Lower leg skin (tissue), 4 donors: ENCODE results near the gene NT5M. TPM values are rescaled to one million over a fixed set of nuclear protein-coding genes. Genes with fewer than 3 reads are reported as not detected.
"Not testable (repeated sequence)": the region's sequence is repeated elsewhere in the genome, so short reads cannot be mapped to it uniquely, and the experiment has no call there.

ENCODE experiments used
- DNase-seq, 2 donors: peaks; one replicate each; pipeline ENCODE4 v3.0.0-alpha.2; 2019; ENCODE audit warnings: low spot score in 2 of 2
- H3K4me3 ChIP-seq: fragments of 200-600 bp; sonication (generic); 2 replicates; pipeline ENCODE4 v1.5.1; 2017; ENCODE audit warnings: mild to moderate bottlenecking, low read depth; ENCODE audit not compliant: poor library complexity, severe bottlenecking
- POLR2A ChIP-seq, 2 donors: fragments of 450-650 bp; IDR thresholded peaks; one replicate each; pipeline ENCODE4 v1.6.1; 2016 to 2017; ENCODE audit warnings: antibody characterized with exemption in 2 of 2, mild to moderate bottlenecking in 1 of 2, moderate library complexity in 1 of 2
- WGBS, 2 donors: methylation state at CpG; one replicate each; pipeline ENCODE4 v1.1.5; 2018; 5-methylcytosine and 5-hydroxymethylcytosine counted together
- intact Hi-C: fragments of 100-400 bp; cut with DNase I; formaldehyde crosslinking; loops from one replicate; pipeline ENCODE4 v1.15.0; 2023; ENCODE audit warnings: low total_unique reads
- total RNA-seq, 4 donors: library from RNA; depleted of rRNA; stranded (reverse); fragments of >200 nt; gene quantifications; one replicate each; pipeline ENCODE4 v1.1.0, GENCODE V29; 2016
- TF ChIP-seq, protein P1 (sequence below), 3 donors: fragments of 450-650 bp; IDR thresholded peaks; one replicate each; pipeline ENCODE4 v1.5.1; 2016; ENCODE audit warnings: antibody characterized with exemption in 3 of 3, mild to moderate bottlenecking in 3 of 3, moderate library complexity in 2 of 3

The NT5M gene
- total RNA-seq, 4 donors from 2014 or later, result 0.53 to 4.5 (median 1.1) TPM

DNA sequence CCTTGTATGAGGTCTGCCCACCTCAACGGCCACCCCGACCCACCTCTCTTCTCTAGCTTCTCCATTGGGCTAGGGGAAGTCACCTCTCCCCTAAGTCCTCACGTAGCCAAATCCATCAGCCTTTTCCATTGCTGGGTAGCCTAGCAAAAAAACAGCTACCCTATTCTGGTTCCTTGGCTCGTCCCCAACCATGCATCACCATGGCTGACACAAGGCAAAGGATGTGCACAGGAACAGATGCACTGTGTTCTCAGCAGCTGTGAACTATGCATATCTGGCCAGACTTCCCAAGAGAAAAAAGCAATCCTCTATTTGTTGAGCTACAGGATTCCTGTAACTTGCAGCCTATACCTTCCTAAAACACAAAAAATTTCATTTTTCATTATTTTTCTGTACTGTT, 44.2 kb upstream of the NT5M start:
- TF ChIP-seq, protein P1, sequence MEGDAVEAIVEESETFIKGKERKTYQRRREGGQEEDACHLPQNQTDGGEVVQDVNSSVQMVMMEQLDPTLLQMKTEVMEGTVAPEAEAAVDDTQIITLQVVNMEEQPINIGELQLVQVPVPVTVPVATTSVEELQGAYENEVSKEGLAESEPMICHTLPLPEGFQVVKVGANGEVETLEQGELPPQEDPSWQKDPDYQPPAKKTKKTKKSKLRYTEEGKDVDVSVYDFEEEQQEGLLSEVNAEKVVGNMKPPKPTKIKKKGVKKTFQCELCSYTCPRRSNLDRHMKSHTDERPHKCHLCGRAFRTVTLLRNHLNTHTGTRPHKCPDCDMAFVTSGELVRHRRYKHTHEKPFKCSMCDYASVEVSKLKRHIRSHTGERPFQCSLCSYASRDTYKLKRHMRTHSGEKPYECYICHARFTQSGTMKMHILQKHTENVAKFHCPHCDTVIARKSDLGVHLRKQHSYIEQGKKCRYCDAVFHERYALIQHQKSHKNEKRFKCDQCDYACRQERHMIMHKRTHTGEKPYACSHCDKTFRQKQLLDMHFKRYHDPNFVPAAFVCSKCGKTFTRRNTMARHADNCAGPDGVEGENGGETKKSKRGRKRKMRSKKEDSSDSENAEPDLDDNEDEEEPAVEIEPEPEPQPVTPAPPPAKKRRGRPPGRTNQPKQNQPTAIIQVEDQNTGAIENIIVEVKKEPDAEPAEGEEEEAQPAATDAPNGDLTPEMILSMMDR (IDR thresholded peaks at IDR 0.05), result no peak
- TF ChIP-seq POLR2A (IDR thresholded peaks at IDR 0.05), result no peak
- no peak overlapping the region for H3K4me3 ChIP-seq
- DNase-seq, result no peak
- WGBS, 2 donors, result 95 to 98% methylated on average over 4 of the region's 4 CpGs
- intact Hi-C loops, result no loop called here

DNA sequence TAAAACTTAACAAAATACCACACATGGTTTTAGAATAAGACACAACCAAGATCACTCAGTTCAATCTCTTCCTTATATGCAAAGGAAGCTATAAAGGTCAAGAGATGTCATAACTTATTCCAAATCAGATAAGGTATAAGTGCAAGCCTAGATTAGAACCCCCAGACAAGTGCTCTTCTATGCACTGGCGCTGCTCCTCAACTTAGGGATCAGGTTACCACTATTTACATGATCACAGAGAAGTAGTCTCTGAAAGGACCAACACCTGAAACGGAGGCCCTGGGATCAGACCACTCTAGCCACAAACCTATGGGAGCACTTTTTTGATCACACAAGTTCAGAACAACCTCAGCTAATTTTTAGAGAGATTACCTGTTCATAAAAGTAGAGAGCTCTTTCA, 38.7 kb upstream of the NT5M start:
- DNase-seq, result no peak

DNA sequence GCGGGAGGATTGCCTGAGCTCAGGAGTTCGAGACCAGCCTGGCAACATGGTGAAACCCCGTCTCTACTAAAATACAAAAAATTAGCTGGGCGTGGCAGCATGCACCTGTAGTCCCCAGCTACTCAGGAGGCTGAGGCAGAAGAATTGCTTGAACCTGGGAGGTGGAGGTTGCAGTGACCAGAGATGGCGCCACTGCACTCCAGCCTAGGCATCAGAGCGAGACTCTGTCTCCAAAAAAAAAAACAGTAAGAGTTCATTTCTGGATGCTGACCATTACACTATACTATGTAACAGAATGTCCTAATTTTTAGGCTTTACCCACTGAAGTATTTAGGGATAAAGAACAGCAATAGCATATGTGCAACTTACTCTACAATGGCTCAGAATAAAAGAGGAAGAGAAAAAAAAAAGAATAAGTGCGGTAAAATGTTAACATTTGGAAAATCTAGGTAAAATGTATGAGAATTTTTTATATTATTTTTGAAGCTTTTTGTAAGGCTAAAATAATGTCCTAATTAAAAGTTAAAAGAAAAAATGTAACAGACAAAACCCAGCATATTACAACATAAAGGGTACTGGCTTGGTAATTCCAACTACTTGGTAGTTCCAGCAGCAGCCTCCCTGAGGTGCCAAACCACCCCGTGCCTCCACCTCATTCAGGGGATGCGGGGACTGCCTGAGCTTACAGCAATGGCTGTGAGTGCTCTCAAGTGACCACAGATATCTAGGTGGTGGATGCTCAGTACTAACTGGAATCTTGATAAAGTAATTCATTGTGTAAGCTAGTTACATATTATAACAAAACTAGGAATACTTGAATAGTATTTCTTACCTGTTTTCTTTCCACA, 33.0 kb upstream of the NT5M start:
- no peak for DNase-seq
- no peak overlapping the region for H3K4me3 ChIP-seq
- intact Hi-C loops, result no loop called here
- 91 to 94% methylated on average over 9 of the region's 9 CpGs for WGBS, 2 donors
- TF ChIP-seq POLR2A (IDR thresholded peaks at IDR 0.05), result no peak
- TF ChIP-seq, protein P1 (IDR thresholded peaks at IDR 0.05), result no peak

More for the DNA sequence above, 38.7 kb upstream of the NT5M start:
- intact Hi-C loops, result no loop called here
- no peak for TF ChIP-seq POLR2A (IDR thresholded peaks at IDR 0.05)
- TF ChIP-seq, protein P1 (IDR thresholded peaks at IDR 0.05), result no peak
- H3K4me3 ChIP-seq, result no peak overlapping the region
- 70 to 89% methylated on average over 2 of the region's 2 CpGs for WGBS, 2 donors

DNA sequence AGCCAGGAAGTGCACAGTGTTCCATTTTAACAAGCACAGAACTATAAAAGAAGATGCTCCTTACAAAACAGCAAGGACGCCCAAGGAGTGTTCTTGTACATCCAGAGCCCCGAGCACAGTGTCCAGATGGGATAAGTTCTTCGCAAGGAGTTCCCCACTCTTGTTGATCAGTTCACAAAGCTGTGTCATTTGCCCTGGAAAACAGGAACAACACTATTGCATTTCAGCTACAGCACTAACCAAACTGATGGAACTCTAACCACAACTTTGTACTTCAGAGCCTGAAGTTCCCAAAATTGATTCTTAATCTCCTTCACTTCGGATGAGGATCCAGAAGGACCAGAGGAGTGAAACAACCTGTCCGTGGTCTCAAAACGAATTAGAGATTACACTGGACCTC, 27.2 kb upstream of the NT5M start:
- no peak for DNase-seq
- intact Hi-C loops, result no loop called here
- WGBS, 2 donors, result 84 to 89% methylated on average over 6 of the region's 6 CpGs
- no peak overlapping the region for H3K4me3 ChIP-seq
- TF ChIP-seq POLR2A (IDR thresholded peaks at IDR 0.05), result no peak
- TF ChIP-seq, protein P1 (IDR thresholded peaks at IDR 0.05), result no peak

DNA sequence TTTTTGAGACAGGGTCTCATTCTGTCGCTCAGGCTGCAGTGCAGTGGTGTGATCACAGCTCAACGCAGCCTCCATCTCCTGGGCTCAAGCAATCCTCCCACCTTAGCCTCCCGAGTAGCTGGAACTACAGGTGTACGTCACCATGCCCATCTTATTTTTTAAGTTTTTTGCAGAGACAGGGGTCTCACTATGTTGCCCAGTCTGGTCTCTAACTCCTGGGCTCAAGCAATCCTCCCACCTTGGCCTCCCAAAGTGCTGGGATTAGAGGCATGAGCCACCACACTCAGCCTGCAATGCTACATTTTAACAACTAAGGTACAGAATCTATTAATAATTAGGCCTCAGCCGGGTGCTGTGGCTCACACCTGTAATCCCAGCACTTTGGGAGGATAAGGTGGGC, 25.7 kb upstream of the NT5M start:
- H3K4me3 ChIP-seq, intact Hi-C loops, DNase-seq: not testable (repeated sequence)
- WGBS, 2 donors, result 93 to 97% methylated on average over 5 of the region's 5 CpGs

DNA sequence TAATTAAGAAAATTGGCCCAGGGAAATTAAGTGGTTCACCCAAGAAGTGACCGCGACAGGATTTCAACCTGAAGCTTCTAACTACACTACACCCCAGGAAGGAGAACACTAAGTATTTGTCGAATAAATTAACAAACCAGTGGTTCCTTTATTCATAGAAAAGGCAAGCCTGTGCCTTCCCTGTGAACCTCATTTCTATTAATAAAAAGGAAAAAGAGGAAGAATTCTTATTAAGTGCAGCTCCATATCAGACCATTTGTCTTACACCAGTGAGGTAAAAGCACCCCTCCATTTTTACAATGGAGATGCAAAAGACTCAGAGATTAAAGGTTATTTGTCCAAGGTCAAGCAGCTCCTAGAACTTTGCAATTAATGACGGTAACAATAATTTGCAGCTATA, 23.9 kb upstream of the NT5M start:
- 85 to 86% methylated on average over 4 of the region's 4 CpGs for WGBS, 2 donors
- H3K4me3 ChIP-seq, result no peak overlapping the region
- no peak for TF ChIP-seq POLR2A (IDR thresholded peaks at IDR 0.05)
- TF ChIP-seq, protein P1 (IDR thresholded peaks at IDR 0.05), result no peak
- DNase-seq, result no peak
- intact Hi-C loops, result no loop called here
